ENCODE results near the gene RAVER1.

DNA sequence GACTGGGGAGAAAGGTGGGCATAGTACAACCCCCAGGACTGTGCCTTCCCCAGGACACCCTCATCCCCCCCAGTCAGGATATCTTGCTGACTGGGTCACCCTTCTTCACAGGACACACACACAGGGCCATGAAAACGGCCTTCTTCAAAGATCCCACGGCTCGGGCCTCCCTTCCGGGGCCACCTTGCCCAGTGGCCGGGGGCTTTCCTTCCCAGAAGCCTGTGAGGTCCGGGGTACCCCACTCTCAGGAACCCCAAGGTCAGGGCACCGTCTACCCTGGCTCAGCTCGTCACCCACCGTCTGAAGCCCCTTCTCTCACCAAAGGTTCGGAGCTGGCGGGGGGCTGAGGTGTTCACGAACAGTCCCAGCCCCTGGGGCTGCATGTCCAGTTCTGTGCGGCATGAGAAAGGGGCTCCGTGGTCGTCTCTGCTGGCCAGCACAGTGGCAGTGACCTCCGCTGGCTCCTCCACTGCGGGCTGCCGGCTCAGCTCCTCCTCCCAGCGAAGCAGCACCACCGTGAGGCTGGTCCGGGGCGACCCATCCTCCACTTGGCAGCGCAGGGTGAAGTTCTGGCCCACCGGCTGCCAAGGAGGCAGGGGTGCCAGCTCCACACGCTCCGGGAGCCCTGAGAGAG lies 2.1 kb upstream of the RAVER1 start:
- no peak for TF ChIP-seq POLR2A (IDR thresholded peaks at IDR 0.05; ENCODE audit: low read depth, low read length)
- TF ChIP-seq POLR2AphosphoS5 (IDR thresholded peaks at IDR 0.05; ENCODE audit: low read depth, low read length), result no peak
